ENCODE measurements around the gene WIZ.

The WIZ gene

DNA sequence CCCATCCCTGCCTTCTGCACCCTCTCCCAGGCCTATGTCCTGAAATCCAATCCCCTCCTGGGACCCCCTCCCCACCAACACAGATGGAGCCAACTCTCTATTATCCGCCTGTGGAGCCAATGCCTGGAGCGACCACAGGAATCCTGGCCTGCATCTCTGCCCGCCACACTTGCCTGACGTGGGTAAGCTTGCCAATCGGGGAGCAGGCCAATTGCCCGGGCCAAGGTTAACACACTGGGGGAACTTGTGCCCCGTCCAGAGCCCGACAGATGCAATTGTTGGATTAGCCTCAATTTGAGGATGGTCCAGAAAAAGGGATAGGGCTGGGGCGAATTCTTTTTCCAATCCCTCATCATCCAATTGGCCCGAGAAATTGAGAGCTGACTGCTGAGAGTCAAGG is 5.9 kb downstream of the WIZ start:
- Histone ChIP-seq H3K56ac (ENCODE audit: low read length) (no peak overlapping the region), H3K79me1 (ENCODE audit: low read length) (no peaks in the 10 kb centered on the region), H3K36me3 (ENCODE audit: control insufficient read depth, insufficient read depth, low read length) (no peaks in the 10 kb centered on the region), H4K5ac (ENCODE audit: low read length) (no peak overlapping the region), H4K8ac (ENCODE audit: low read depth, low read length) (no peak overlapping the region), H2BK15ac (replicated peaks; ENCODE audit: low read depth) (no peak overlapping the region), H3K27me3 (ENCODE audit: insufficient read depth, low read length, poor library complexity) (no peaks in the 10 kb centered on the region), H2BK120ac (ENCODE audit: low read depth, low read length) (no peak overlapping the region), H3K27ac (ENCODE audit: low read depth, low read length) (no peak overlapping the region), H3K4me1 (ENCODE audit: control insufficient read depth, low read depth, low read length) (peaks cover 2% of the 10 kb centered on the region), H3K79me2 (ENCODE audit: control insufficient read depth, insufficient read depth, low read length) (no peaks in the 10 kb centered on the region), H3K23ac (ENCODE audit: low read length) (no peak overlapping the region), H3K4me2 (ENCODE audit: low read length) (no peak overlapping the region), H2BK5ac (ENCODE audit: low read length) (no peak overlapping the region), H3K4me3 (ENCODE audit: low read length) (no peak overlapping the region), H3K9ac (ENCODE audit: low read length) (no peak overlapping the region), H3K4ac (ENCODE audit: low read depth, low read length) (no peak overlapping the region), H3K18ac (ENCODE audit: low read length) (no peak overlapping the region), H2AK5ac (ENCODE audit: low read length) (no peak overlapping the region)
- DNase-seq: no peak
- no CpG with 5 or more reads among the region's 10 CpGs for WGBS (ENCODE audit: extremely low coverage, insufficient coverage, low lambda C conversion rate)

DNA sequence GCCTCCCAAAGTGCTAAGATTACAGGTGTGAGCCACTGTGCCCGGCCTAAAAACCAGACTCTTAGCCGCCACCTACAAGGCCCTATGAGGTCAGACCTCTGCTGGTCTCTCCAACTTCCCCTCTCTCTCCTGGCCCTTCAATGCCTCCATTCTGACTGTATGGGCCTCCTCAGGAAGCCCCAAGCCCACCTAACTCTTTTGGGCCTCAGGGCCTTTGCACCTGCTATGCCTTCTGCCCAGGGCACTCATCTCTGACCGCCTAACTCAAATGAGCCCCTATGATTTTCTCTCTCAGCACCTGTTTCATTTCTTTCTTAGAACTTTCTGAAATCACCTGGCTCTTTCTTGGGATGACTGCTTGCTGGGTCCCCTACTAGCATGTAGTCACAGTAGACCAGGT is 6.4 kb downstream of the WIZ start:
- Histone ChIP-seq H2BK5ac (ENCODE audit: low read length) (no peak overlapping the region), H3K56ac (ENCODE audit: low read length) (no peak overlapping the region), H3K9ac (ENCODE audit: low read length) (no peak overlapping the region), H3K4me3 (ENCODE audit: low read length) (no peak overlapping the region), H2AK5ac (ENCODE audit: low read length) (no peak overlapping the region), H3K18ac (ENCODE audit: low read length) (no peak overlapping the region), H4K5ac (ENCODE audit: low read length) (no peak overlapping the region), H3K4ac (ENCODE audit: low read depth, low read length) (no peak overlapping the region), H3K27me3 (ENCODE audit: insufficient read depth, low read length, poor library complexity) (no peaks in the 10 kb centered on the region), H2BK15ac (replicated peaks; ENCODE audit: low read depth) (no peak overlapping the region), H3K4me1 (ENCODE audit: control insufficient read depth, low read depth, low read length) (no peaks in the 10 kb centered on the region), H2BK120ac (ENCODE audit: low read depth, low read length) (no peak overlapping the region), H3K27ac (ENCODE audit: low read depth, low read length) (no peak overlapping the region), H3K79me1 (ENCODE audit: low read length) (no peaks in the 10 kb centered on the region), H3K23ac (ENCODE audit: low read length) (no peak overlapping the region), H3K36me3 (ENCODE audit: control insufficient read depth, insufficient read depth, low read length) (no peaks in the 10 kb centered on the region), H3K79me2 (ENCODE audit: control insufficient read depth, insufficient read depth, low read length) (no peaks in the 10 kb centered on the region), H3K4me2 (ENCODE audit: low read length) (no peak overlapping the region), H4K8ac (ENCODE audit: low read depth, low read length) (no peak overlapping the region)
- WGBS (ENCODE audit: extremely low coverage, insufficient coverage, low lambda C conversion rate): no CpG with 5 or more reads among the region's 3 CpGs
- DNase-seq: no peak

DNA sequence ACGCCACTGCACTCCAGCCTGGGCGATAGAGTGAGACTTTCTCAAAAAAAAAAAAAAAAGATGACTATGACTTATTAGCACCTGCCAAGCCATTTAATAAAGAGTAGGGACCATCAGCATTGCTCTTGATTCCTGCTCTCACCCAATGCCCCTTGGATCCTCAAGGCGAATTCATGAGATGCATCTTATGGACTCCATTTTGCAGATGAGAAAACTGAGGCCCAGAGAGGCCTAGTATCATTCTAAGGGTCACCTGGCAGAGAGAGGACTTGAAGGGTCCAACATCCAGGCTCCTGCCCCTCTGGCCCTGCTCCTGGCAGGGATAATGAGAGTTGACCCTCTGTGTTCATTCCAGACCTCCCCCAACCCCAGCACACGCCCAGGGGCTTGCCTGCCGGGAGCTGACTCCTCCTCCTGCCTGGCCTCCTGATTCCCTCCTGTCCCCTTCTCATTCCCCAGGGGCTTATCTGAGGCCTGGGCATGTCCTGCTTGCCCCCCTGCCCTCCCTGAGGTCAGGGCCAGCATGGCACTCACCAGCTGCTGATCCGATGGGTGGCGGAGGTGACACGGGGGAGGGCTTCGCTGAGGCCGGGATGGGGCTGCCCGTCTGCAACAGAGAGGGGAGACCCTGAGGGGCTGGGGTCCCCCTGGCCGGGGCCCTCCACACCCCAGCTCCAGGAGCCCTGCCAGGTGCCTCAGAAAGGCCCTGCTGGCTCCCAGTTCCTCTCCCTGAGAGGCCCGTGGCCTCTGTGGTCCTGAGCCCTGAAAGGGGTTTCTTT is 7.4 kb downstream of the WIZ start:
- Histone ChIP-seq H3K4me2 (ENCODE audit: low read length) (no peak overlapping the region), H3K4me1 (ENCODE audit: control insufficient read depth, low read depth, low read length) (no peaks in the 10 kb centered on the region), H3K9ac (ENCODE audit: low read length) (no peak overlapping the region), H3K4ac (ENCODE audit: low read depth, low read length) (no peak overlapping the region), H2BK5ac (ENCODE audit: low read length) (no peak overlapping the region), H3K27ac (ENCODE audit: low read depth, low read length) (no peak overlapping the region), H3K23ac (ENCODE audit: low read length) (no peak overlapping the region), H3K18ac (ENCODE audit: low read length) (no peak overlapping the region), H3K79me1 (ENCODE audit: low read length) (no peaks in the 10 kb centered on the region), H2BK120ac (ENCODE audit: low read depth, low read length) (no peak overlapping the region), H3K36me3 (ENCODE audit: control insufficient read depth, insufficient read depth, low read length) (no peaks in the 10 kb centered on the region), H3K56ac (ENCODE audit: low read length) (no peak overlapping the region), H4K8ac (ENCODE audit: low read depth, low read length) (no peak overlapping the region), H4K5ac (ENCODE audit: low read length) (no peak overlapping the region), H3K4me3 (ENCODE audit: low read length) (no peak overlapping the region), H3K79me2 (ENCODE audit: control insufficient read depth, insufficient read depth, low read length) (no peaks in the 10 kb centered on the region), H2AK5ac (ENCODE audit: low read length) (no peak overlapping the region), H3K27me3 (ENCODE audit: insufficient read depth, low read length, poor library complexity) (no peaks in the 10 kb centered on the region), H2BK15ac (replicated peaks; ENCODE audit: low read depth) (no peak overlapping the region)
- no peak for DNase-seq
- WGBS (ENCODE audit: extremely low coverage, insufficient coverage, low lambda C conversion rate): no CpG with 5 or more reads among the region's 13 CpGs

DNA sequence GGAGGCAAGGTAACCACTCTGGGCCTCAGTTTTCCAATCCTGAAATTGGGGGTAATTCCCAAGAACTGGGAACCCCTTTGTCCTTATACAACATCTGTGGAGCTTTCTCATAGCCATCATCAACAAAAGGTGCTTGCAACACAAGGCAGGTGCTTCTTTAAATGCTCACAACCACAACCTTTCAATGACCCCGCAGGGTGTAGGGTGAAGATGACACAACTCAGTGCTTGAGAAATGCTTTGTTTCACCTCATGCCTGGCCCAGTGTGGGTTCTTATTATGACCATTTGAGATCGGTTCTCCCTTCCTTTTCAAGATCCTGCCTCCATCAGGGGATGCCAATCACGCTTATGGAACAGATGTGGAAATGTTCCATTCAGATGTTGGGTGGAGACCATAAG is 8.4 kb downstream of the WIZ start:
- Histone ChIP-seq H3K4me3 (ENCODE audit: low read length) (no peak overlapping the region), H2BK15ac (replicated peaks; ENCODE audit: low read depth) (no peak overlapping the region), H4K5ac (ENCODE audit: low read length) (no peak overlapping the region), H2BK5ac (ENCODE audit: low read length) (no peak overlapping the region), H3K23ac (ENCODE audit: low read length) (no peak overlapping the region), H3K4me1 (ENCODE audit: control insufficient read depth, low read depth, low read length) (no peaks in the 10 kb centered on the region), H3K79me1 (ENCODE audit: low read length) (no peaks in the 10 kb centered on the region), H2BK120ac (ENCODE audit: low read depth, low read length) (no peak overlapping the region), H3K56ac (ENCODE audit: low read length) (no peak overlapping the region), H3K4me2 (ENCODE audit: low read length) (no peak overlapping the region), H3K27ac (ENCODE audit: low read depth, low read length) (no peak overlapping the region), H3K36me3 (ENCODE audit: control insufficient read depth, insufficient read depth, low read length) (no peaks in the 10 kb centered on the region), H3K79me2 (ENCODE audit: control insufficient read depth, insufficient read depth, low read length) (no peaks in the 10 kb centered on the region), H3K27me3 (ENCODE audit: insufficient read depth, low read length, poor library complexity) (no peaks in the 10 kb centered on the region), H4K8ac (ENCODE audit: low read depth, low read length) (no peak overlapping the region), H3K4ac (ENCODE audit: low read depth, low read length) (no peak overlapping the region), H3K18ac (ENCODE audit: low read length) (no peak overlapping the region), H2AK5ac (ENCODE audit: low read length) (no peak overlapping the region), H3K9ac (ENCODE audit: low read length) (no peak overlapping the region)
- no CpG with 5 or more reads among the region's 3 CpGs for WGBS (ENCODE audit: extremely low coverage, insufficient coverage, low lambda C conversion rate)
- no peak for DNase-seq

DNA sequence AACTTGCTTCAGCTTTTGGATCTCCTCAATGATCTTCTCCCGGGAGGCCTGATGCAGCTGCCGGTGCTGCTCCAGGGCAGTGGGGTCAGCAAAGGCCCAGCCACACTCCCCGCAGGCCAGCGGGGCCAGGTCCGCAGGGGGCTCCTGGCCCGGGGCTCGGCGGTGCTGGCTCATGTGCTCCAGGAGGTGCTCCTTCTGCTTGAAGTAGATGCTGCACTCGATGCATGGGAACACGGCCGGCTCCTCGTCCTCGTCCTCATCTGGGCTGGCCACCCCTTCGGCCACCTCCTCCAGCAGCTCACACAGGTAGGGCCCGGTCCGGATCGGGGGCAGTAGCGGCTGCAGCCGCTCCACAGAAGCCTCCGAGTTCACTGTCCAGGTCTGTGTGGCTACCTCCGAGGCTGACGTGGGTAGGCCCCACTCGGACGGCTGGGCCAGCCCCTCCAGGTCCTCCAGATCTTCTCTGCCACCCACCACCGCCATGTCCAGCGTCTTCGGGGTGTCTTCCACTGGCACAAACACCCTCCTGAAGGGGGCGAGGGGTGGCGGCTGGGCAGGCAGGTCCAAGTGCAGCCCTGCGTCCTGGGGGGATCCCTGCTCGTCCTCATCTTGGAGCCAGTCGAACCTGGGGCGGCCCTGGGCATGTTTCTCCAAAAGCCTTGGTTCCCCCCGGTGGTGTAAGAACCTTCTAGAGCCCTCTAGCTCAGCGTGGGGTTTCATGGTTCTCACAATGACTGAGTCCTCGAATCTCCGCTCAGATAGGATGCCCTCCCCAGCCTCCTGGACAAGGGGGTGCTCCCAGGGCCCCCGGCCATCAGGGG is 9.7 kb downstream of the WIZ start:
- Histone ChIP-seq H2BK5ac (ENCODE audit: low read length) (no peak overlapping the region), H3K4me3 (ENCODE audit: low read length) (no peak overlapping the region), H4K5ac (ENCODE audit: low read length) (no peak overlapping the region), H3K79me2 (ENCODE audit: control insufficient read depth, insufficient read depth, low read length) (no peaks in the 10 kb centered on the region), H2AK5ac (ENCODE audit: low read length) (no peak overlapping the region), H2BK15ac (replicated peaks; ENCODE audit: low read depth) (no peak overlapping the region), H3K27ac (ENCODE audit: low read depth, low read length) (no peak overlapping the region), H3K27me3 (ENCODE audit: insufficient read depth, low read length, poor library complexity) (no peaks in the 10 kb centered on the region), H3K4me1 (ENCODE audit: control insufficient read depth, low read depth, low read length) (no peaks in the 10 kb centered on the region), H3K4me2 (ENCODE audit: low read length) (no peak overlapping the region), H3K4ac (ENCODE audit: low read depth, low read length) (no peak overlapping the region), H3K56ac (ENCODE audit: low read length) (no peak overlapping the region), H3K79me1 (ENCODE audit: low read length) (no peaks in the 10 kb centered on the region), H3K36me3 (ENCODE audit: control insufficient read depth, insufficient read depth, low read length) (no peaks in the 10 kb centered on the region), H3K9ac (ENCODE audit: low read length) (no peak overlapping the region), H3K18ac (ENCODE audit: low read length) (no peak overlapping the region), H4K8ac (ENCODE audit: low read depth, low read length) (no peak overlapping the region), H2BK120ac (ENCODE audit: low read depth, low read length) (no peak overlapping the region), H3K23ac (ENCODE audit: low read length) (no peak overlapping the region)
- no peak for DNase-seq
- no CpG with 5 or more reads among the region's 38 CpGs for WGBS (ENCODE audit: extremely low coverage, insufficient coverage, low lambda C conversion rate)

Data from mesendoderm (in vitro differentiated cells).